CD14-positive monocyte (primary cell): ENCODE results near the gene KRT17. TPM values are rescaled to one million over a fixed set of nuclear protein-coding genes. Genes with fewer than 3 reads are reported as not detected.
A peak's percentile ranks its signal among the peaks of the same experiment; 100 is the strongest.

Experiments used
- DNase-seq, 3 donors: peaks; one replicate each; pipeline ENCODE4 v3.0.0-alpha.2; 2011 to 2022
- H2AFZ ChIP-seq: 2 replicates; pipeline ENCODE4 v1.6.0; 2012; ENCODE audit warnings: mild to moderate bottlenecking, low read depth, low read length, inconsistent platforms; ENCODE audit not compliant: insufficient read depth, poor library complexity, severe bottlenecking
- H3K27ac ChIP-seq, 2 donors: 1 replicate in 1 of 2; 2 replicates in 1 of 2; pipeline ENCODE4 v1.5.1; 2012 to 2013; ENCODE audit warnings: low read length in 2 of 2, control low read depth in 1 of 2, inconsistent platforms in 1 of 2, low read depth in 1 of 2, mild to moderate bottlenecking in 1 of 2
- H3K27me3 ChIP-seq, 2 donors: one replicate each; pipeline versions ENCODE4 v1.6.0 to v1.6.1; 2011 to 2013; ENCODE audit warnings: low read length in 2 of 2; ENCODE audit not compliant: control insufficient read depth in 2 of 2, insufficient read depth in 2 of 2
- H3K36me3 ChIP-seq, 2 donors: replicated peaks in 1 of 2; 1 replicate in 1 of 2; 2 replicates in 1 of 2; pipeline versions ENCODE4 v1.5.1 to v1.6.1; 2012 to 2013; ENCODE audit warnings: low read length in 2 of 2, control low read depth in 1 of 2, inconsistent platforms in 1 of 2, mild to moderate bottlenecking in 1 of 2; ENCODE audit not compliant: insufficient read depth in 2 of 2, control insufficient read depth in 1 of 2
- H3K4me1 ChIP-seq, 2 donors: 1 replicate in 1 of 2; 2 replicates in 1 of 2; pipeline versions ENCODE4 v1.5.1 to v1.6.1; 2012 to 2013; ENCODE audit warnings: low read length in 2 of 2, control low read depth in 1 of 2, inconsistent platforms in 1 of 2, mild to moderate bottlenecking in 1 of 2, moderate library complexity in 1 of 2; ENCODE audit not compliant: insufficient read depth in 2 of 2, control insufficient read depth in 1 of 2
- H3K4me2 ChIP-seq: replicated peaks from 2 replicates; pipeline ENCODE3; 2012; ENCODE audit warnings: low read length, moderate library complexity, mild to moderate bottlenecking; ENCODE audit not compliant: poor library complexity, severe bottlenecking; ENCODE audit errors: extremely low read depth
- H3K4me3 ChIP-seq, 3 experiments: fragments of 200-600 bp in 1 of 3; sonication (generic) in 1 of 3; replicated peaks in 1 of 3; 1 replicate in 2 of 3; 2 replicates in 1 of 3; pipeline ENCODE4 v1.5.1; 2011 to 2013; ENCODE audit warnings: low read length in 3 of 3, mild to moderate bottlenecking in 3 of 3, control low read depth in 2 of 3, low read depth in 2 of 3, inconsistent platforms in 1 of 3, moderate library complexity in 1 of 3
- H3K79me2 ChIP-seq: 2 replicates; pipeline ENCODE4 v1.6.0; 2012; ENCODE audit warnings: mild to moderate bottlenecking, control low read depth, inconsistent platforms, low read length, moderate library complexity; ENCODE audit not compliant: insufficient read depth
- H3K9ac ChIP-seq: 2 replicates; pipeline ENCODE4 v1.6.0; 2017; ENCODE audit warnings: low read length, mild to moderate bottlenecking; ENCODE audit not compliant: insufficient read depth, poor library complexity, severe bottlenecking
- H3K9me3 ChIP-seq, 2 donors: replicated peaks in 1 of 2; 1 replicate in 1 of 2; 2 replicates in 1 of 2; pipeline versions ENCODE4 v1.5.1 to v1.6.1; 2012 to 2013; ENCODE audit warnings: low read length in 2 of 2, control low read depth in 1 of 2; ENCODE audit not compliant: control insufficient read depth in 1 of 2, insufficient read depth in 1 of 2
- H4K20me1 ChIP-seq: 2 replicates; pipeline ENCODE4 v1.6.0; 2012; ENCODE audit warnings: mild to moderate bottlenecking, low read length, control low read depth, moderate library complexity; ENCODE audit not compliant: insufficient read depth
- H3K27ac Mint-ChIP-seq, 7 donors: one replicate each; pipeline ENCODE4 v1.8.0; 2020; ENCODE audit warnings: mild to moderate bottlenecking in 7 of 7, mixed read lengths in 7 of 7, moderate library complexity in 6 of 7, inconsistent platforms in 2 of 7
- H3K27me3 Mint-ChIP-seq, 3 donors: one replicate each; pipeline ENCODE4 v1.8.0; 2021 to 2022; ENCODE audit warnings: low read depth in 3 of 3, mild to moderate bottlenecking in 3 of 3, mixed read lengths in 3 of 3, moderate library complexity in 3 of 3, inconsistent platforms in 1 of 3
- H3K36me3 Mint-ChIP-seq, 2 donors: one replicate each; pipeline ENCODE4 v1.8.0; 2020; ENCODE audit warnings: mixed read lengths in 2 of 2, inconsistent platforms in 1 of 2, mild to moderate bottlenecking in 1 of 2
- H3K4me1 Mint-ChIP-seq: one replicate; pipeline ENCODE4 v1.8.0; 2020; ENCODE audit warnings: mild to moderate bottlenecking, mixed read lengths
- H3K4me3 Mint-ChIP-seq, 2 donors: one replicate each; pipeline ENCODE4 v1.8.0; 2020; ENCODE audit warnings: mild to moderate bottlenecking in 2 of 2, mixed read lengths in 2 of 2, moderate library complexity in 1 of 2
- H3K9me3 Mint-ChIP-seq, 7 donors: one replicate each; pipeline ENCODE4 v1.8.0; 2020 to 2022; ENCODE audit warnings: mixed read lengths in 7 of 7, mild to moderate bottlenecking in 6 of 7, moderate library complexity in 6 of 7, inconsistent platforms in 2 of 7
- WGBS: methylation state at CpG from one replicate; pipeline ENCODE4 v1.1.5; 2013; ENCODE audit warnings: missing lambda C conversion rate; ENCODE audit not compliant: insufficient coverage; 5-methylcytosine and 5-hydroxymethylcytosine counted together
- intact Hi-C, 2 donors: fragments of 100-400 bp; cut with micrococcal nuclease; formaldehyde crosslinking; loops; one replicate each; pipeline versions ENCODE4 v1.15.0 to v1.15.1; 2023
- polyA plus RNA-seq, 3 donors: library from polyadenylated mRNA; depleted of rRNA in 1 of 3; unstranded in 2 of 3; stranded (reverse) in 1 of 3; fragments of 300-500 nt in 2 of 3; fragments of >200 nt in 1 of 3; fragmentation: Illumina TruSeq in 2 of 3; gene quantifications; 1 replicate in 2 of 3; 2 replicates in 1 of 3; pipeline ENCODE4 v1.2.3, GENCODE V29; 2012 to 2021
- TF ChIP-seq, protein P1 (sequence below): fragments of 200-600 bp; IDR thresholded peaks from one replicate; pipeline ENCODE4 v1.8.0; 2022; ENCODE audit warnings: antibody characterized with exemption, mild to moderate bottlenecking

KRT17 gene
- polyA plus RNA-seq, 3 donors: 0.49 TPM; not detected in 2

DNA sequence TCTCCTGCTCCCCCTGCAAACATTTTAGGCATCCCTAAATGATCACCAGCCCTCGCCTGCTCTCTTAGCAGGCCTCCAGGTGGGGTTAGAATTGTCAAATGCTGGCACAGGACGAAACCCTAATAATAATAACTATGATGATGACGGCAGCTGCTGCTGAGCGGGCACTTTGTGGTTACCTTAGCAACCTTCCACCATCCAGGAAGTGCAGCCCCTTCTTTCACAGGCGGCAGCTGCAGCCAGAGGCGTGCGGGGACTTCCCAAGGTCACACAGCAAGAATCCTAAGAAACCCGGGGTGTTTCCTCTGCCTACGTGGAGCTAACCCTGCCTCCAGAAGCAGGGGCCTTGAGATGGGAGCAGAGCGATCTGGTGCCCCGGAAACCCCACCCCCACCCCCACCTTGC is 41.9 kb upstream of the KRT17 start:
- intact Hi-C loops: loop anchor here (5.0 to 10.0 kb wide), 3 partner anchors 171 to 849 kb away; no protein-coding TSS in a partner anchor
- H3K4me2 ChIP-seq: peak overlapping the region; percentile 87
- H2AFZ ChIP-seq: peak overlapping the region; percentile 96
- H3K27me3 Mint-ChIP-seq: peaks cover 16 to 18% (median 17%) of the 10 kb centered on the region in 3 donors
- peaks cover 0 to 2% (median 0%) of the 10 kb centered on the region in 7 donors for H3K9me3 Mint-ChIP-seq
- no peaks in the 10 kb centered on the region for H3K9me3 ChIP-seq
- peak overlapping the region; percentile 34 to 47 for H3K27ac ChIP-seq
- H3K9ac ChIP-seq: peak overlapping the region; percentile 56
- H4K20me1 ChIP-seq: no peaks in the 10 kb centered on the region
- H3K4me3 ChIP-seq: peak overlapping the region; percentile 18 to 73 (median 43)
- no peaks in the 10 kb centered on the region for H3K27me3 ChIP-seq
- no peaks in the 10 kb centered on the region for H3K36me3 ChIP-seq
- H3K4me1 ChIP-seq: peaks cover 33 to 36% of the 10 kb centered on the region in 2 donors
- TF ChIP-seq, protein P1, sequence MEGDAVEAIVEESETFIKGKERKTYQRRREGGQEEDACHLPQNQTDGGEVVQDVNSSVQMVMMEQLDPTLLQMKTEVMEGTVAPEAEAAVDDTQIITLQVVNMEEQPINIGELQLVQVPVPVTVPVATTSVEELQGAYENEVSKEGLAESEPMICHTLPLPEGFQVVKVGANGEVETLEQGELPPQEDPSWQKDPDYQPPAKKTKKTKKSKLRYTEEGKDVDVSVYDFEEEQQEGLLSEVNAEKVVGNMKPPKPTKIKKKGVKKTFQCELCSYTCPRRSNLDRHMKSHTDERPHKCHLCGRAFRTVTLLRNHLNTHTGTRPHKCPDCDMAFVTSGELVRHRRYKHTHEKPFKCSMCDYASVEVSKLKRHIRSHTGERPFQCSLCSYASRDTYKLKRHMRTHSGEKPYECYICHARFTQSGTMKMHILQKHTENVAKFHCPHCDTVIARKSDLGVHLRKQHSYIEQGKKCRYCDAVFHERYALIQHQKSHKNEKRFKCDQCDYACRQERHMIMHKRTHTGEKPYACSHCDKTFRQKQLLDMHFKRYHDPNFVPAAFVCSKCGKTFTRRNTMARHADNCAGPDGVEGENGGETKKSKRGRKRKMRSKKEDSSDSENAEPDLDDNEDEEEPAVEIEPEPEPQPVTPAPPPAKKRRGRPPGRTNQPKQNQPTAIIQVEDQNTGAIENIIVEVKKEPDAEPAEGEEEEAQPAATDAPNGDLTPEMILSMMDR: peak; percentile 43
- H3K79me2 ChIP-seq: no peaks in the 10 kb centered on the region
- 0% methylated on average over 8 of the region's 11 CpGs for WGBS
- H3K27ac Mint-ChIP-seq: peak overlapping the region; percentile 68 to 93 (median 87)
- peak overlapping the region; percentile 81 to 93 for H3K4me3 Mint-ChIP-seq
- H3K36me3 Mint-ChIP-seq: no peaks in the 10 kb centered on the region
- DNase-seq: peak; percentile 30 to 86 (median 47)
- peaks cover 32% of the 10 kb centered on the region for H3K4me1 Mint-ChIP-seq

DNA sequence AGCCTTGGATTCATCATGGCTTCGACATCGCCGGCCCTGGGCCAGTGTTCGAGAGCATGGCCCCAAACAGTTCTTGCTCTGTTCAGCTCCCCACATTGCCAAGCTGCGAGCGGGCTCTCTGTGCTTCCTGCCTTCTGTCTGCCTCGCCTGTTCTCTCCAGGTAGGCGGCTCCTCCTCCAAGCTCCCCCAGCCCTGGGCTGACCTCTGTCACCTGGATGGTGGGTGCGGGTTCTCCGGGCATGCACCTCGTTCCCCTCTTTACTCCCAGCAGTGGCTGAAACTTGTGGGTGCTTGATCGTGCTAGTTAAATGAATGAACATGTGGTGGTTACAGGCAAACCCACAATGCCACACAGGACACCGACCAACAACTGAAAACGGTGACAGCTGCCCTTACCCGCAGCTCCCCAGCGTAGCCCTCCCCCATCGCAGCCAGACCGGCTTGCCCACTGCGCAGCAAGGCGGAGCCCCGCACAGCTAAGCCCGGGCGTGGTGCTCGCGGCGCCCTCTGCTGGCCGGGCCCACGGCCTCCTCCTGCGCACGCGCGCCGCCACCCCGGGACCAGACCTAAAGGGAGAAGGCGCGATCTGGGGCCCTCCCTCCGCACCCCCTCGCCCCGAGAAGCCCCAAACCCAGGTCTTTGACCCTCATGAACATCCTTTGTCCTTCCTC is 41.3 kb upstream of the KRT17 start:
- Histone ChIP-seq H3K36me3 (no peaks in the 10 kb centered on the region), H3K27ac (peak overlapping the region; percentile 34 to 47), H2AFZ (peak overlapping the region; percentile 96), H3K4me2 (peak overlapping the region; percentile 87), H4K20me1 (no peaks in the 10 kb centered on the region), H3K4me1 (peaks cover 33 to 36% of the 10 kb centered on the region in 2 donors), H3K9ac (peak overlapping the region; percentile 56), H3K9me3 (no peaks in the 10 kb centered on the region), H3K79me2 (no peaks in the 10 kb centered on the region), H3K27me3 (no peaks in the 10 kb centered on the region), H3K4me3 (peak overlapping the region; percentile 18 to 73 (median 45))
- H3K9me3 Mint-ChIP-seq: peaks cover 0 to 2% (median 0%) of the 10 kb centered on the region in 7 donors
- H3K27me3 Mint-ChIP-seq: peaks cover 16 to 18% (median 17%) of the 10 kb centered on the region in 3 donors
- peak overlapping the region; percentile 81 to 93 for H3K4me3 Mint-ChIP-seq
- TF ChIP-seq, protein P1: peak; percentile 95
- intact Hi-C loops: loop anchor here (5.0 to 10.0 kb wide), 3 partner anchors 171 to 848 kb away; no protein-coding TSS in a partner anchor
- peak; percentile 72 to 83 (median 80) for DNase-seq
- H3K27ac Mint-ChIP-seq: peak overlapping the region; percentile 68 to 93 (median 87)
- peaks cover 32% of the 10 kb centered on the region for H3K4me1 Mint-ChIP-seq
- no peaks in the 10 kb centered on the region for H3K36me3 Mint-ChIP-seq
- WGBS: 4% methylated on average over 31 of the region's 39 CpGs
